HG02870 (cell line): ENCODE results near the gene RALGPS1.
"Not testable (repeated sequence)": the region's sequence is repeated elsewhere in the genome, so short reads cannot be mapped to it uniquely, and the experiment has no call there.

Experiments
- ATAC-seq: cut with Tn5 transposase; IDR thresholded peaks from one replicate; pipeline ENCODE4 v1.9.1; 2021; ENCODE audit warnings: mild to moderate bottlenecking, moderate library complexity; ENCODE audit not compliant: unreplicated experiment

Gene RALGPS1

DNA sequence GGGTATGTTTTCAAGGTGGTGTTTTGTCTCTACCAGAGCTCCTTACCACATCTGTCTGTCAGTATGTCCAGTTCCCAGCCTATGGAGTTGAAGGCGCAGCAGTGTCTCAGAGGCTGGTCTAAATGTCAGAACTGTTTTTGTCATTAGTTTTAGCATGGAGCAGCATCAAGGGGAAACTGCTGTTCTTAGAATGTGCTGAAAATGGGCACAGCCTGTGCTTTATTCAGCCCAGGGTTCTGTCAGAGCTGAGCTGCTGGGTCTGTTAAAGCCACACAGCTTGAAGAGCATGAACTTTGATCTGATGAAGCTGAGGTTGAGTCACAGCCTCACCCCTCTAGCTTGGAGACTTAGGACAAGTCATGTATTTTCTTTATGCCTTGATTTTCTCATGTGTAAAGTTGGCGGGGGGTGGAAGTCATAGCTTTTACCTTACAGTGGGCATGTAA lies 71.9 kb downstream of the RALGPS1 start:
- no peak for ATAC-seq

DNA sequence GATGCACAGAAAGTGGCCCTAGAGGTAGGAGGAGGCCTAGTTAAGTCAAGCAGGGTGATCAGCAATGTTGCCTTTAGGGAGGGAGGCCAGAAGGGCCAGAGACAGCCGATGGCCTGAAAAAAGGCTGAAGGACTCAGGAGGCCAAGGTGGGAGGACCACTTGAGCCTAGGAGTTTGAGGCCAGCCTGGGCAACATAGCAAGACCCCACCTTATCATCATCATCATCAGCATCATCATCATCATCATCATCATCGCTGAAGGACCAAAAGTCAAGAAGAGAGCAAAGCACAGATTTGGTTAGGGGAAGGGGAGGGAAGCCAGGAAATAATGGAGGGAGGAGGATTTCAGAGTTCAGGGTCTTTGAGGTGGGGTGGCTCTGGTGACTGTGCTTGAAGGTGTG lies 74.3 kb downstream of the RALGPS1 start:
- no peak for ATAC-seq

DNA sequence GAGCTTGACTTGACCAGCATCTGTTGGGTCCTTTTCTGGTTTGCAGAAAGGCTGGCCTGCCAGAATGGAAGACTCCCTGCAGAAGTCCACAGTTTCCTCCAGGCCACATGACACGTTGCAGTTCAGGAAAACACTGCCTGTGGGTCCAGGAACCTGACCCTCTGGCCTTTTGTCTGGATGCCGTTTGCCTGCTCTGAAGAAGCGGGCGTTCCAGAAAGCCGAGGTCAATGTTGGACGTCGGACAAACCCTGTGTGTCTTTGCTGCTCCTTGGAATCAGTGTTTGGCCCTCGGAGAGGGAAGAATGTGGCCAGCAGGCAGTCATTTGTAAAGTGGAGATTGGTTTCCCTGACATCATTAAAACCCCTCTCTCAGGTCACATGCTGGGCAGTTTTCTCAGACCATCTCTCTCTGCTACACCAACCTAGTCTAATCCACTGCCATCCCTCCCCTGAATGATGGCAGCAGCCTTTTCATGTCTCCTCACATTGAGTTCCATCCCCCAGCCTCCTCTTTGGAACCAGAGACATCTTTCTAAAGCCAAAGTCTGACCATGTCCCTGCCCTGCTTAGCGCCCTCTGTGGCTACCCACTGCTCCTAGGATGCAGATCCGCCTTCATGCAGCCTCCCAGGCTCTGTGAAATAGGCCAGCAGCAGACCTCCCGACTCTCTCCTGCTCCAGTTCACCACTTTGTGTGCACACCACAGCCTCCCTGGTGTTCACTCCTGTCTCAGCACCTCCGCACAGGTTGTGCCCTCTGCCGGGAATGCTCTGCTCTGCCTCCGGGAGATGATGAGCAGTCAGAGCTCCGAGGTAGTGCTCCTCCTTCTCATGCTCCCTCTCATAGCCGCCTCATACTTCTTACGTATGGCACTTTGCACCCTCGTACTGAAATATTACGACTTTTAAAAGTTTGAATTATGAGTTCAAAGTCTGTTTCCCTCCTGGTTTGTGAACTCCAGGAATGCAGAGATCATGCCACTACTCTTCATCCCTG lies 75.6 kb downstream of the RALGPS1 start:
- ATAC-seq, result no peak

DNA sequence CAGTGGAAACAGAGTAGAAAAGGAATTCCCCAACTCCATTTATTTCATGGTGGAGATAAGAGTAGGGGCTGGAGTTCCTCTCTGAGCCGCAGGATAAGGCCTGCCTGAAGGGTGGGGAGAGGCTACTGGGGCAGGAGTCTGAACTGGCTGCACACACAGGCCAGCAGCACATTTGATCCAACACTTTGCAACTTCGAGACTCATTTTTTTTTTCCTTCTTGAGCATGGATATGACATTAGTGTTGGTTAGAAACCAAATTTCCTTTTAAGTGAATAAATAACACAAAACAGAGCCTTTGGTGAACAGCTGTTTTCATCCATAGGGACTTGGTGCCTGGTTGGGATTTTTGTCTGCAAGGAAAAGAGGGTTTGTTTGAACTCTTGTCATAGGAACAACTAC lies 76.6 kb downstream of the RALGPS1 start:
- ATAC-seq, result no peak

DNA sequence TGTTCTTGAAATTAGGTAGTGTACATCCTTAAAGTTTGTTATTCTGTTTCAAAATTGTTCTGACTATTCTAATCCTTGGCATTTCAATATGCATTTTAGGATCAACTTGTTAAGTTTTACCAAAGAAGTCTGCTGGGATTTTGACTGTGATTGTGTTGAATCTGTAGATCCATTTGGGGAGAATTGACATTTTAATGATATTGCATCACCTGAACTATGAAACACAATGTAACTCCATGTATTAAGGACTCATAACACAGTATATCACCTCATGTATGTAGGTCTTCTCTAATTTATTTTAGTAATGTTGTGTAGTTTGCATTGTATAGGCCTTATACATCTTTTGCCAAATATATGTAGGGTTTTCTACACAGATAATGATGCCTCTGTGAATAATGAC lies 77.8 kb downstream of the RALGPS1 start:
- ATAC-seq, result no peak

DNA sequence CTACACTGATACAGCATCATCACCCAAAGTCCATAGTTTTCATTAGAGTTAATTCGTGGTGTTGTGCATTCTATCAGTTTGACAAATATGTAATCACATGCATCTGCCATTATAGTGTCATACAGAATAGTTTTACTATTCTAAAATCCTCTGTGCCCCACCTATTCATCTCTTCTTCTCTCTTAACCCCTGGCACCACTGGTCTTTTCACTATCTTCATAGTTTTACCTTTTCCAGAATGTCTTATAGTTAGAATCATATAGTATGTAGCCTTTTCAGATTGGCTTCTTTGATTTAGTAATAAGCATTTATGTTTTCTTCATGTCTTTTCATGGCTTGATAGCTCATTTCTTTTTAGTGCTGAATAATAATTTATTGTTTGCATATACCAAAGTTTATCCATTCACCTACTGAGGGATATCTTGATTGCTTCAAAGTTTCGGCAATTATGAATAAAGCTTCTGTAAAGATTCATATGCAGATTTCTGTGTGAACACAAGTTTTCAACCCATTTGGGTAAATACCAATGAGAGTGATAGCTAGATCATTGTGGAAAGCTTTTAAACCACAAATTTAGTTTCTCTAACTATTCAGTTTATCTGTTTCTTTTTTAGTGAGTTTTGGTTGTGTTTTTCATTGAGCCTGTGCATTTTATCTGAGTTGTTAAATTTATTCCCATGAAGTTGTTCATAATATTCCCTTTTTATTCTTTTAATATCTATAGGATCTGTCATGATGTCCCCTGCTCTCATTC lies 84.9 kb downstream of the RALGPS1 start:
- ATAC-seq, result no peak

DNA sequence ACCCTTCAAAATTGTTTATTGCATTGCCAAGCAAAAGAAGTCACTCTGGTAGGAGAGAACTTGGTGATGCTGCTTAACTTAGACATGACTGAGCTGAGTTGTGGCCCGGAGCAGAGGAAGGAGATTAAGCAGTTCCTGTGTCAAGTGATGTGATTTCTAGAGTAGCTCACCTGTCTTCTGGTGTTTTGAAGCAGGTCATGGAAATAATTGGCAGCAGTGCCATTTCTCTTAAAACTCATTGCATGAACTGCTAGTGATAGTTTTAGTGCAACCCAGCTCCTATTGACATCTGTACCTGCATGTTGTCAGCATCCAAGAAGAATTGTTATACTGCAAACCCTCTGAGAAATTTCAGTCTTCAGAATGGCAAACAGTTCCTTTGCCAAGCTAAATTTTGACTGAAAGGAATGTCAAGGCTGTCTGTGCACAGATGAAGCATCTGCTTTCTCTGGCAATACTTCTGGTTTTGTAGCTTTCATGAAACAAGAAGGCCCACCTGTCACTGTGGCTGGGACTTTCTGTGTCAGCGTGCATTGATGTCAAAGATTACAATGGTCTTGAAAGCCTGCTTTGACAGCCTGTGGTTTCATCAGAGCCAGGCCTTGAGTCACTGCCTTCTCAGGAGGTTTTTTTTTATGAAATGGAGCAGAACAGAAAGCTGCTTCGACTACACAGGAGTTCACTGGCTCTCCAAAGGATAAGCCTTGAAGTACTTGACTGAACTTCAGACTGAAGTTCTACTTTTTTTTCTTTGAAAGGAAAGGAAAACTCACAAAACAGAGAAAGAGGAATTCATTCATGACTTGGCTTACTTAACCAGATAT lies 90.6 kb downstream of the RALGPS1 start:
- ATAC-seq, result peak; percentile 94

DNA sequence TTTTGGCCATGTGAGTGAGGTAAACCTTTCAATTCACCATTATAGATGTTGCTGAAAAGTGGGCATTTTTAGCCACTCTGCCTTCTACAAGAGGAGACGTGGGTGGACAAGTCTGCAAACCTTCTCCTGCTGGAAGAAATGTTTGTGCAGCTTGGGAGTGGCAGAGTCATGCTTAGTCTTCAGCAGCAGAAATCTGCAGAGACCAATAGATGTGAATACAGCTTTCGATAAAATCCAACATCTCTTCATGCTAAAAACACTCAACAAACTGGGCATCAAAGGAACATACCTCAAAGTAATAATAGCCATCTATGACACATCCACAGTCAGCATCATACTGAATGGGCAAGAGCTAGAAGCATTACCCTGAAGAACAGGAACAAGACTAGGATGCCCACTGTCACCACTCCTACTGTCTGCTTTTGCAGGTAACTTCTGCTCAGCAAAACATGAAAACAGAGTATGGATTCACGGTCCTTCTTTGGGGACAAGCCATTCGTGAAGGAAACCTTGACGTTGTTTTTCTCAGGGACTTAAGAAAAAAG lies 91.3 kb downstream of the RALGPS1 start:
- no peak for ATAC-seq

DNA sequence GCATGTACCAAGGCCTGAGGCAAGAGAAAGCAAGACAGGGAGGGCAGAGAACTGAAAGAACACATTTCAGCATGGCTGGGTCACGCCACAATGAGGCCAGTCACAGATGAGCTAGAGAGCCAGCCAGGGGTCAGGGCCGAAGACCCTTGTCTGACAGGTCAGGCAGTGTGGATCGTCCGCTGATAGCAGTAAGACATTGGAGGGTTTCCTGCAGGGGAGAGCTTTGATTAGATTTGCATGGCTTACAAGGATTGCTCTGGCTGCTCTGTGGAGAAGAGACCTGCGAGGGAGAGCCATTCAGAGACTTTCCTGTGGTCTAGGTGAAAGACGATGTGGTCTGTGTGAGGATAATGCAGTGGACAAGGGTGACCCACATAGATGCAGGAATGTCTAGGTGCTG lies 93.1 kb downstream of the RALGPS1 start:
- ATAC-seq, result no peak

DNA sequence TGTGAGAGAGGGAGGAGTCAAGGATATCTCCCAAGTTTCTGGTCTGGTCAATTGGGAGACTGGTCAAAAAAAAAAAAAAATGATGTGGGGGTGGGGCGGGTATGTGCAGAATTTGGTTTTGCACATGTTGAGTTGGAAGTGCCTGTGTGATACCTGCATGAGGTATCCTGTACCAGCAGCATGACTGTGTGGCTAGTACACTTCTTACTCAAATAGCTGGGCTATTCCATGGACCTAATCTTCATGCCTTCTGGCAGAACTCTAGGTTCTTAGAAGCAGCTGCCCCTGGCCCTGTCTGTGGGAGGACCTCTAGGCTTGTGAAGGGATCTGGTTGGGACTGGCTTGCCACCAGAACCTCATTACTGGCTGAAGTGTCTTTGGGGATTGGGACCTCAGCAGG lies 93.5 kb downstream of the RALGPS1 start:
- ATAC-seq, result no peak

DNA sequence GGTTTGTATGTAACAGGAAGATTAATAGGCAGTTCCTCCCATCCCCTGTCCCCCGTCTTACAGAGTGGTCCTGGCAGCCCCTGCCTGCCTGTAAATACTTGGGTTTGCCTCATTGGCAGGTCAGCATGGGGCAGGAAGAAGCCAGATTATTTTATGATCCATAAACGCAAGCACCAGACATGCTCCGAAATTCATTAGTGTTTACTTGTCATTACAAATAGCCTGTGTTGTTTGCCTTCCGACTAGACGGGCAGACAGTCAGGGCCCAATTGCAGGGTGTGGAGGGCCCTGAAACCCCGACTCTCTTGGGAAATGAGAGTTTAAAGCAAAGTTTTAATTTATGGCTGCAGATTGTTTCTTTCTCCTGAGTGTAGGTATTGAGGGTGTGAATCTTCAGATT lies 97.2 kb downstream of the RALGPS1 start:
- no peak for ATAC-seq

DNA sequence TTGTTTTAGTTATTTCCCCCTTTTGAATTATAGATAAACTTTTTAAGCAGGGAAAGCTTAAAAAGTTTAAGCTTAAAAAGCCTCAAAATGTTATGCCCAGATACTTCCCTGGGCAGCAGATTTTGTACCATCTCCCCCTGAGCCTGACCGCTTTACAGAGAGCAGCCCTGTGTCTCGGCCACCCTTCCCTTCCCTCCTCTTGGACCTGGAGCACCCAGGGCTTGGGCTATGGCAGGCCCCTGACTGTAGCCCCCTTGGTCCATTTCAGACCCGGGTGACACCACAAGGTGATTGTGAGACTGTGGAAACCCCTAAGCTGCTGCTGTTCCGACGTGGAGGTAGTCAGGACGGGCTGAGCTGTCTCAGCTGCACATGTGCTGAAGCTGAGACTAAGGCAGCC lies 97.7 kb downstream of the RALGPS1 start:
- no peak for ATAC-seq

DNA sequence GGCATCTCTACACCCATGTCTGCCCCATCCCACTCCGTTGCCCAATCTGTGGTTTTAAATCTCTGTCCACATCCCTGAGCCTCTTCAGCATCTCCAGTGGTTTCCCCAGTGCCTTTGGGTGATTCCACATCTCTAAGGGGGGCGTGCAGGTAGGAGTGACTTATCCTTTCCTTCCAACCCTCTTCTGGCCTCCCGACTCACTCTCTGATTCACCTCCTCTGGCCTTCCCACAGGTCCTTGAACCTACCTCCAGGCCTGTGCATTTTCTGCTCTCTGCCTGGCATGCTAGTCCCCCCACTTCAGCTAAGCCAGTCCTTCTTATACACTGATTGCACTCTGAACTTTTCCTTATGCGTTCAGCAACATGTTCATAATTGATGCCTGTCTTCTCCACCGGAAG lies 99.0 kb downstream of the RALGPS1 start:
- no peak for ATAC-seq

DNA sequence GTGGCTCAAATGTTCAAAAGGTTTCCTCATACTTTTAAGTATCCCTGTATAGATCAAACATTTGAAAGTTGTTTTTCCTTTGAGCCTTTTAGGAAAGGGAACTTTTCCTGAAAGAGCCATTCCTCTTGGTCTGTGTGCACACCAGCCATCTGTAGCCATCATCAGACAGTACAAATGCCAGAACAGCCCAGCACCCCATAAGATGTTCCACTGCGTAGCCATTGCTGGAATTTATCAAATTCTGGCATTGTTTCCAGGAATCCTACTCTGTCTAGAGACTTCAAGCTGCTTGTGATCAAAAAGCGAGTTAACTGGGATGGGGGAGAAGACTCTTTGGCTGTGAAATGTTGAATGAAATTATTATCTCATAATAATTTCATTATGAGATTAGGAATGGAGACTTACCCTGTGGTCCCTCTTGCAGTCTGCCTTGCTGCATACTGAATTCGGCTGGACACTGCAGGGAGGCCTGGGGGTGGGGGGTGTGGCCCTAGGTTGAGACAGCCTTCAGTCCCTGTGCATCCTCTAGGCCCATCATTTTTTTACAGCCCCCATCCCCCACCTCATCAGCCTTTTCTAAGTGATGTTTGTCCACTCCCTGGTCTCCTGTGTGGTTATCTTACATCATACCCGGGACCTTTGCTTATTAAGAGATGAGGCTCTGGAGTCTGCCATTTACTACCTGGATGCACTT lies 99.8 kb downstream of the RALGPS1 start:
- ATAC-seq, result no peak

DNA sequence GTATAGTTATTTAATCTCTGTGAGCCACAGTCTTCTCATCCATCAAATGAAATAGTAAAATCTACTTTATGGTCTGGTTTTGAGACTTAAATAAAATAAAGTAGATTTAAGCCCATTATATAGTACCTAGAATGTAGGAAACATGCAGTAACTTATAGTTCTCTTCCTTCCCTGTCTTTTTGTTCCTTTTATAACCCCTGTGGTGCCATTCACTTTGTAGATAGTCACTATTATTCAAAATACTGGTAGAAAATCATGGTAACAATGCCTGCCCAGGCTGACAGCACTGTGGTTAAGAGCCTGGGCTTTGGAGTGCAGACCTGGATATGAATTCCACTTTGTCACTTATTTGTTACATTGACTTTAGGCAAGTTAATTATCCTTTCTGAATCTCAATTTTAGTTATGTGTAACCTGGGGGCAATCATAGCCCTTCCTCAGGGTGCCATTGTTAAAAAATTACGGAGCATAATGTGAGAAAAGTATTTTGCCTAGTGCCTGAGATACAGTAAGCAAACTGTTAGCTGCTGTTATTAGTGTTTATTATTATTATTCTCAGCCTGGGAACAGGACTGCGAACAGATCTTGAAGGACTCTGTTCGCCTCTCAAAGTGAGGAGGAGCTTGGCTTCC lies 100.4 kb downstream of the RALGPS1 start:
- no peak for ATAC-seq

DNA sequence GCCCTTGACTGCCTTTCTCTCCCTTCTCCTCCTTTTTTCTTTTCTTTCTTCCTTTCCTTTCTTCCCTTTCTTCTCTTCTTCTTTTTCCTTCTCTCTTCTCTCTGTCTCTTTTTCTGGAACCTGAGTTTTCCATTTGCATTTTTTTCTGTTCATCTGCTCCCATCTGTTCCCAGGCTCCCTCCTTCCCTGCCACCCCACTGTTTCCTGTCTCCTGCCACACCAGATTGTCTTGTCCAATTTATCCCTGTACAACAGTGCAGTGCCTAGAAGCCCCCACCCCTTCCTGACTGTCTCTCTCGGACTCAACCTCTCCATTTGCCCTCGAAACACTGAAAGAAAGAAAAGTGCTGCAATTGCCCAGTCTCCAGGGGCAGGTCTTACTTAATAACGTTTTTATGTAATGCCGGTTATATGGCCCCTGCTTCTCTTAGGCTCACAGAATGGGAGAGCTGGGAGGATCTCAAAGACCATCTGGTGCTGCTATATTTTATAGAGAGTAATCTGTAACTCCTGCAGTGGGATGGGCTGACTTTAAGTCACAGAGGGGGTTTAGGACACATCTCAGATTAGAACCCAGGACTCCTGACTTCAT lies 101.4 kb downstream of the RALGPS1 start:
- ATAC-seq, result no peak

DNA sequence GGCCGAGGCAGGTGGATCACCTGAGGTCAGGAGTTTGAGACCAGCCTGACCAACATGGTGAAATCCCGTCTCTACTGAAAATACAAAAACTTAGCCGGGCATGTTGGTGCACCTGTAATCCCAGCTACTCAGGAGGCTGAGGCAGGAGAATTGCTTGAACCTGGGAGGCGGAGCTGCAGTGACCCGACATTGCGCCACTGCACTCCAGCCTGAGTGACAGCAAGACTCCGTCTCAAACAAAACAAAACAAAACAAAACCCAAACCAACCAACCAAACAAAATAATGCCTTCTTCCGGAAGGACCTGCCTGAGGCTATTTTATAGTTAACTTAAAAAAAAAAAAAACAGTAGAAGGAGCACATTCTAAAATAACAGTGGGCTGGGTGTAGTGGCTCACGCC lies 103.4 kb downstream of the RALGPS1 start:
- not testable (repeated sequence) for ATAC-seq

DNA sequence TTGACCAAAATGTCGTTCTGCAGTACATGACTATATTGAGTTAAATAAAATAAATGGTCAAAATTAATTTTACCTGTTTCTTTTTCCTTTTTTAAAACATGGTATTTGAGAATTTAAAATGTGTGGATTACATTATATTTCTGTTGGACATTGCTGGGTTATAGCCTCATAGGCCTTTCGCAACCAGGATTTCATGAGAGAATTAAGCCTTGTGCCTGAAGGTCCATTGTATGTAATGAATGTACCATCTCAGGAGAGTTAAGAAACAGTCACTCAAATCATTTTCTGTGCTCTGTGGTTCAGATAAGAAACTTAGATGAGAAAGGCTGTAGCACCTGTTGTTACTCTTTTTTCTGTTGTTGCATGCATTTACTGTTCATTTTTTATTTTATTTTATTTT lies 104.4 kb downstream of the RALGPS1 start:
- ATAC-seq, result no peak

DNA sequence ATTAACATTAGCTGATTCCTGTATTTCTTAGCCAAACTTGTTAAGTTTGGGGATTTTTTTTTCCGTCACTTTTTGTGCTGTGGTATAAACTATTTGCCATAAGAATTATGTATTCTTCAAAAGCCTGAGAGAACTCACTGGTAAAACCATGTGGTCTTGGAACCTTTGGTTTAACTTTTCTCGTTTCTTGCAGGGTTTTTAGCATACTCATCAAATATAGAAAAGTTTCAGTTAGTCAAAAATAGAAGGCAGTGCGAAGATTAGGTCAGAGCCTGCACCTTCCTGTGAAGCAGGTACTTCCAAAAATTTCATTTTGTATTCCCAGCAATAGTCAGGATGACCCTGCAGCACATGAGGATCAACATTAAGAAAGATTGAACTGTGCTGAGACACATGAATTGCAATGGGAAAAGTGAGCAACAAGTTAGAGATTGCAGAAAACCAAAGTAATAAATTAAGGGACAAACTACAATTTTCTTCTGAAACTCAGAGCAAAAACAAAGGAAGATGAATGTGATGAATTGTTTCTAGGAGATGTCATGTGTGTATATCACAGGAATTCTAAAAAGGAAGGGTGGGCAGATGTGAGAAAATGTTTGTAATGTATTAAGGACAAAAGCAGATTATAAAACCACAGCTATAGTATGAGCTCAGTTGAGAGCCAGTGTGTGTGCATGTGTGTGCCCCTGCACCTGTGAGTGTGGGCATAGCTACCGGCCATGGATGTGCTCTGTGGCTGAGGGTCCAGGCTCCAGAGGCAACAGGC lies 105.6 kb downstream of the RALGPS1 start:
- ATAC-seq, result no peak
